Heart right ventricle (tissue), 16 donors: ENCODE results near the gene WWOX. TPM values are rescaled to one million over a fixed set of nuclear protein-coding genes. Genes with fewer than 3 reads are reported as not detected.

Source experiments
- ATAC-seq, 8 donors: fragments of 200-7000 bp; cut with Tn5 transposase; one replicate each; pipeline ENCODE4 v1.9.1; 2020; ENCODE audit warnings: mild to moderate bottlenecking in 8 of 8, moderate library complexity in 8 of 8, moderate number of reproducible peaks in 1 of 8
- DNase-seq, 2 donors: peaks; one replicate each; pipeline ENCODE4 v3.0.0-alpha.2; 2020
- H3K27ac ChIP-seq, 10 donors: fragments of 200-600 bp; sonication (generic) in 2 of 10; one replicate each; pipeline versions ENCODE4 v1.5.0 to v1.8.0; 2020 to 2022; ENCODE audit warnings: mild to moderate bottlenecking in 3 of 10
- H3K27me3 ChIP-seq, 7 donors: fragments of 200-600 bp; one replicate each; pipeline ENCODE4 v1.8.0; 2021 to 2022; ENCODE audit warnings: mild to moderate bottlenecking in 2 of 7
- H3K36me3 ChIP-seq, 9 donors: fragments of 200-600 bp; sonication (generic) in 1 of 9; one replicate each; pipeline versions ENCODE4 v1.5.0 to v1.8.0; 2020 to 2022; ENCODE audit warnings: mild to moderate bottlenecking in 2 of 9
- H3K4me1 ChIP-seq, 9 donors: fragments of 200-600 bp; sonication (generic) in 1 of 9; one replicate each; pipeline versions ENCODE4 v1.5.0 to v1.8.0; 2020 to 2022; ENCODE audit warnings: mild to moderate bottlenecking in 4 of 9
- H3K4me3 ChIP-seq, 10 donors: fragments of 200-600 bp; sonication (generic) in 2 of 10; one replicate each; pipeline versions ENCODE4 v1.5.0 to v1.8.0; 2020 to 2022; ENCODE audit warnings: mild to moderate bottlenecking in 7 of 10, moderate library complexity in 2 of 10
- H3K9me3 ChIP-seq, 11 donors: fragments of 200-600 bp in 10 of 11; sonication (generic) in 2 of 11; one replicate each; pipeline versions ENCODE4 v1.5.0 to v1.8.0; 2013 to 2022; ENCODE audit warnings: mild to moderate bottlenecking in 2 of 11, control low read depth in 1 of 11, moderate library complexity in 1 of 11
- WGBS, 2 donors: extraction: QIAGEN DNeasy Blood & Tissue Kit; methylation state at CpG; one replicate each; pipeline ENCODE4 v1.1.7; 2013; ENCODE audit warnings: inconsistent platforms in 1 of 2; 5-methylcytosine and 5-hydroxymethylcytosine counted together
- intact Hi-C, 10 donors: fragments of 100-400 bp; cut with DNase I; formaldehyde crosslinking; loops; one replicate each; pipeline versions ENCODE4 v1.11.1 to v1.14.2; 2022
- polyA plus RNA-seq, 2 donors: library from polyadenylated mRNA; stranded (reverse); fragments of 200-250 nt; gene quantifications; one replicate each; pipeline ENCODE4 v1.2.3, GENCODE V29; 2013
- total RNA-seq, 10 donors: library from RNA; stranded (reverse); fragmentation: NEBNext Ultra II Directional in 3 of 10; extraction: Animal tissue kit (Norgen Biotek cat#: 25700) in 3 of 10; gene quantifications; one replicate each; pipeline versions ENCODE4 v1.2.1 to v1.2.4, GENCODE V29; 2021 to 2023
- TF ChIP-seq, protein P1 (sequence below), 9 donors: fragments of 200-600 bp; sonication (generic) in 2 of 9; IDR thresholded peaks; one replicate each; pipeline versions ENCODE4 v1.5.0 to v1.8.0; 2021 to 2022; ENCODE audit warnings: antibody characterized with exemption in 9 of 9, mild to moderate bottlenecking in 5 of 9, moderate library complexity in 1 of 9
- donor health status: Arrhythmogenic right ventricular cardiomyopathy.
- donor health status: ischemic (EF 13 %, LVEDD 7.1; RV severe dilation, severe dysfunction).
- donor health status: healthy with polysubstance abuse.
- donor health status: DM: no; HTN: yes; CAD: no.
- donor health status: DM: no; HTN: no; CAD: no.
- donor health status: ischemic (EF 25% LVEDD 6.9; RV normal size, moderate dysfunction).
- donor health status: ischemic (EF 25% LVEDD 5.7; RV mildly dilated, moderate dysfunction).
- donor health status: healthy.
- donor health status: DM: yes; HTN: yes; CAD: no.
- donor health status: Ischemic cardiomyopathy.
- donor health status: ischemic (EF 35%, LVEDD 5.7; RV mildly dilated, moderate dysfunction).
- donor health status: nonischemic (EF 11% LVEDD 7.7; RV severe dilation, severe dysfunction).
- donor health status: DM: yes; HTN: yes; CAD: no.
- donor health status: PGD.
- donor health status: ischemic (EF 29% LVEDD 5.4; RV normal size, mild dysfunction).
- donor health status: nonischemic (EF 23%, LVEDD 6.1; RV moderate dilation, normal function).

WWOX gene
- total and polyA plus RNA-seq, 12 donors = 4.9 to 15.0 (median 9.9) TPM

DNA sequence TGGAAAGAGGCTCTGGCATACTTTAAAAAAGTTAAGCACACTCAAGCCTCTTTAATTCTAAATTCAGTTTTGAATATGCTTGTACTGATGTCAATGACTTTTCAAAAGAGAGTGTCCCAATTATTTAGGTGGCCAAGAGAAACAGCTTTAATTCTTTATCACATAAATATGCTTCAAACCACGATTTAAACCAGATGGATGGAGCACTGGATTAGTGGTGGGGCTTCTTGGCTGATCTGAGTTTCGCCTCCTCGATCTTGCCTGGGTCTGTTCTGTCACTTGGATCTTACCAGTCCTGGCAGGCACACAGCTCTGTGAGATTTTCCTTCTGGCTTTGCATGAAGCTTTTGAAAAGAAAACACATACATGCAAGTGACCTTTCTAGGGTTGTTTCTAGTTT is 1033.2 kb downstream of the WWOX start:
- TF ChIP-seq, protein P1, sequence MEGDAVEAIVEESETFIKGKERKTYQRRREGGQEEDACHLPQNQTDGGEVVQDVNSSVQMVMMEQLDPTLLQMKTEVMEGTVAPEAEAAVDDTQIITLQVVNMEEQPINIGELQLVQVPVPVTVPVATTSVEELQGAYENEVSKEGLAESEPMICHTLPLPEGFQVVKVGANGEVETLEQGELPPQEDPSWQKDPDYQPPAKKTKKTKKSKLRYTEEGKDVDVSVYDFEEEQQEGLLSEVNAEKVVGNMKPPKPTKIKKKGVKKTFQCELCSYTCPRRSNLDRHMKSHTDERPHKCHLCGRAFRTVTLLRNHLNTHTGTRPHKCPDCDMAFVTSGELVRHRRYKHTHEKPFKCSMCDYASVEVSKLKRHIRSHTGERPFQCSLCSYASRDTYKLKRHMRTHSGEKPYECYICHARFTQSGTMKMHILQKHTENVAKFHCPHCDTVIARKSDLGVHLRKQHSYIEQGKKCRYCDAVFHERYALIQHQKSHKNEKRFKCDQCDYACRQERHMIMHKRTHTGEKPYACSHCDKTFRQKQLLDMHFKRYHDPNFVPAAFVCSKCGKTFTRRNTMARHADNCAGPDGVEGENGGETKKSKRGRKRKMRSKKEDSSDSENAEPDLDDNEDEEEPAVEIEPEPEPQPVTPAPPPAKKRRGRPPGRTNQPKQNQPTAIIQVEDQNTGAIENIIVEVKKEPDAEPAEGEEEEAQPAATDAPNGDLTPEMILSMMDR (IDR thresholded peaks at IDR 0.05) = no peak
- Histone ChIP-seq H3K27me3 (no peaks in the 10 kb centered on the region), H3K9me3 (no peaks in the 10 kb centered on the region), H3K4me3 (no peak overlapping the region), H3K4me1 (peaks cover 0 to 3% (median 0%) of the 10 kb centered on the region in 9 donors), H3K36me3 (no peaks in the 10 kb centered on the region), H3K27ac (no peak overlapping the region)
- intact Hi-C loops = no loop called here
- 65 to 73% methylated on average over 3 of the region's 3 CpGs for WGBS, 2 donors
- peak in 1 of 2 donors; percentile 16 for DNase-seq
- ATAC-seq = peak in 6 of 8 donors; percentile 48 to 92 (median 70)

DNA sequence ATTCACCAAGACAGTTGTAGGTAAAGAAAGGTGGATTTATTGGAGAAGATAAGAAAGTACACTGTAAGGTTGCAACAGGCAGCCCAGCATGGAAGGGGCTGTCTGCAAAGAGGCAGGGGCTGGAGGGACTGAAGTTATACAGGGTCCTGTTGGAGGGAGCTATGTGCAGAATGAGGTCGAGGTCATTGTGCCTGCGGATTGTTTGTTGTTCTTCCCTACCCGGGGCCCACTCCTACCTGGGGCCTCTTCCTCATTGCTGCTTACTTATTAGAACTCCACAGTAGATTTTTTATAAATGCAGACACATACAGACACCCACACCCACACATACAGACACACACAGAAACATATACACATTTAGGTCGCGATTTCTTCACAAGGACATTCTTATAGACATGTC is 1034.8 kb downstream of the WWOX start:
- Histone ChIP-seq H3K9me3 (no peaks in the 10 kb centered on the region), H3K36me3 (no peaks in the 10 kb centered on the region), H3K27ac (no peak overlapping the region), H3K27me3 (no peaks in the 10 kb centered on the region), H3K4me1 (peaks cover 0 to 3% (median 0%) of the 10 kb centered on the region in 9 donors), H3K4me3 (no peak overlapping the region)
- WGBS, 2 donors = 79 to 83% methylated on average over 5 of the region's 5 CpGs
- no peak for DNase-seq
- ATAC-seq = no peak
- intact Hi-C loops = no loop called here
- TF ChIP-seq, protein P1 (IDR thresholded peaks at IDR 0.05) = no peak

DNA sequence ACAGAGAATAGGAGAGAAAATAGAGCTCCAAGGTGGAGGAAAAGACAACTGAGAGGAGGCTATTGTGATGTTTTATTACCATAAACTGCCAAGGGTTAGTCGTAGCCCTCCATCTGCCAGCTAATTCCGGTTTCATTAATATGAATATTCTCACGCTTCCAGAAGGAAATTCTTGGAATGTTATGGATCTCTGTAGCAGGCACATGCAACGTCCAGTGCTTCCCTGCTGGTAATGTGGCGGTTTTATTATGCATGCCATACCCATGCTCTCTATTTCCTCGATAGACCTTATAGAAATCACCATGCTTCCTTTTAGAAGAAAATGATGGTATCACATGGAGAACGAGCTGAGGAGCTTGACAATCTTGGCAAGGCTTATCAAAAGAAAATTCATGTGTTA is 1037.5 kb downstream of the WWOX start:
- TF ChIP-seq, protein P1 (IDR thresholded peaks at IDR 0.05) = no peak
- DNase-seq (no peak), ATAC-seq (no peak)
- intact Hi-C loops = no loop called here
- Histone ChIP-seq H3K4me1 (peaks cover 0 to 3% (median 0%) of the 10 kb centered on the region in 9 donors), H3K27ac (no peak overlapping the region), H3K36me3 (no peaks in the 10 kb centered on the region), H3K9me3 (no peaks in the 10 kb centered on the region), H3K4me3 (no peak overlapping the region), H3K27me3 (no peaks in the 10 kb centered on the region)
- WGBS, 2 donors = 83 to 89% methylated on average over 7 of the region's 7 CpGs

DNA sequence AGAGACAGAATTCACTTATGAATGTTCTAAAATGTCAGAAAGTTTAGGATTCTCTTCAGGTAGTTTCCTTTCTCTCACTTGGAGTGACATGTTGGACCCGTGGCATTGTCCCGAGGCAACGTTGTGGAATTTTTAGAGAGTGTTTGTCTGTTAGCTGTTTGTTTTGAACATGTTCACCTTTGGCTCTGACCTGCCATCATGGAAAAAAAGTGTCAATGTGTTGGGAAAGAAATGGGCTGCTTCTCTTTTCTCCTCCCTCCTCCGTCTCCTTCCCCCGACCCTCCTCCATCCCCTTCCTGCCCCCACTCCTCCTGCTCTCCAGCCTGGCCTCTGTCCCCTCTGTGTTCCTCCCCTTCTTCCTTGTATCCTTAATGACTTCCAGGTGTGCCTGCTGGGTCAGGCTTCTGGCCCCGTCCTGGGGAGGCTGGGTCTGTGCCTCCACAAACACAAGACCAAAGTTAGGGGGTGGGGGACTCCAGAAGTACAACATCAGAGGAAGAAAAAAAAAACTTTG is 1038.0 kb downstream of the WWOX start:
- Histone ChIP-seq H3K27me3 (no peaks in the 10 kb centered on the region), H3K9me3 (no peaks in the 10 kb centered on the region), H3K36me3 (no peaks in the 10 kb centered on the region), H3K4me3 (no peak overlapping the region), H3K27ac (no peak overlapping the region), H3K4me1 (peaks cover 0 to 3% (median 0%) of the 10 kb centered on the region in 9 donors)
- TF ChIP-seq, protein P1 (IDR thresholded peaks at IDR 0.05) = no peak
- intact Hi-C loops = no loop called here
- no peak for DNase-seq
- 56 to 69% methylated on average over 6 of the region's 6 CpGs for WGBS, 2 donors
- ATAC-seq = no peak
